Measurements from ENCODE around the gene GXYLT2.
"Not testable (repeated sequence)": the region's sequence is repeated elsewhere in the genome, so short reads cannot be mapped to it uniquely, and the experiment has no call there.

The GXYLT2 gene

DNA sequence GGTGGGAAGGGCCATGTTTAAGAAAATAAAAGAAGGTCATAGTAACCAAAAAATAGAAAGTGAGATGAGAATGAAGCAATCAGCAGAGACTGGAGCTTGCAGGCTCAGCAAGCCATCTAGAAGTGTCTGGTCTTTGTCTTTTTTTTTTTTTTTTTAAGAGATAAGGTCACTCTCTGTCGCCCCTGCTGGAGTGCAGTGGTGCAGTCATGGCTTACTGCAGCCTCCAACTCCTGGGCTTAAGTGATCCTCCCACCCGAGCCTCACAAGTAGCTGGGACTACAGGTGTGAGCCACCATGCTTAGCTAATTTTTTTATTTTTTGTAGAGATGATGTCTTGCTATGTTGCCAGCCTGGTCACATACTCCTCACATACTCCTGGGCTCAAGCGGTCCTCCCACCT, 36.2 kb downstream of the GXYLT2 start:
- TF ChIP-seq, protein P1, sequence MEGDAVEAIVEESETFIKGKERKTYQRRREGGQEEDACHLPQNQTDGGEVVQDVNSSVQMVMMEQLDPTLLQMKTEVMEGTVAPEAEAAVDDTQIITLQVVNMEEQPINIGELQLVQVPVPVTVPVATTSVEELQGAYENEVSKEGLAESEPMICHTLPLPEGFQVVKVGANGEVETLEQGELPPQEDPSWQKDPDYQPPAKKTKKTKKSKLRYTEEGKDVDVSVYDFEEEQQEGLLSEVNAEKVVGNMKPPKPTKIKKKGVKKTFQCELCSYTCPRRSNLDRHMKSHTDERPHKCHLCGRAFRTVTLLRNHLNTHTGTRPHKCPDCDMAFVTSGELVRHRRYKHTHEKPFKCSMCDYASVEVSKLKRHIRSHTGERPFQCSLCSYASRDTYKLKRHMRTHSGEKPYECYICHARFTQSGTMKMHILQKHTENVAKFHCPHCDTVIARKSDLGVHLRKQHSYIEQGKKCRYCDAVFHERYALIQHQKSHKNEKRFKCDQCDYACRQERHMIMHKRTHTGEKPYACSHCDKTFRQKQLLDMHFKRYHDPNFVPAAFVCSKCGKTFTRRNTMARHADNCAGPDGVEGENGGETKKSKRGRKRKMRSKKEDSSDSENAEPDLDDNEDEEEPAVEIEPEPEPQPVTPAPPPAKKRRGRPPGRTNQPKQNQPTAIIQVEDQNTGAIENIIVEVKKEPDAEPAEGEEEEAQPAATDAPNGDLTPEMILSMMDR (IDR thresholded peaks at IDR 0.05; ENCODE audit: borderline replicate concordance, extremely low read depth, low read length, poor library complexity, severe bottlenecking): peak; percentile 30
- TF ChIP-seq EZH2 (IDR thresholded peaks at IDR 0.05; ENCODE audit: borderline replicate concordance, low read depth, low read length, severe bottlenecking): no peak
- Histone ChIP-seq H3K79me2 (ENCODE audit: insufficient read depth, low read length) (peaks cover 29% of the 10 kb centered on the region; the same call in 1 of the 2 replicates), H2AFZ (ENCODE audit: low read depth, low read length) (no peak overlapping the region), H3K4me2 (ENCODE audit: insufficient read depth, low read length) (no peak overlapping the region), H3K9me3 (ENCODE audit: insufficient read depth, low read length, severe bottlenecking) (no peaks in the 10 kb centered on the region), H3K27me3 (ENCODE audit: insufficient read depth, low read length, poor library complexity) (no peaks in the 10 kb centered on the region), H4K20me1 (ENCODE audit: insufficient read depth, low read length) (no peaks in the 10 kb centered on the region), H3K9ac (ENCODE audit: low read depth, low read length) (no peak overlapping the region), H3K36me3 (ENCODE audit: insufficient read depth, low read length) (peaks cover 79% of the 10 kb centered on the region), H3K4me1 (ENCODE audit: insufficient read depth, low read length) (no peaks in the 10 kb centered on the region), H3K4me3 (ENCODE audit: low read depth in 1 of 2, low read length in 2 of 2) (no peak overlapping the region), H3K27ac (ENCODE audit: low read length) (no peak overlapping the region)
- ATAC-seq (ENCODE audit: insufficient read depth, low read depth) (peak; percentile 37; the same call in 1 of the 3 replicates), DNase-seq (peak; percentile 23)

GRCh38 chr3:72928781-72929735, 41.2 kb downstream of the GXYLT2 start:
- H3K4me1 ChIP-seq (ENCODE audit: insufficient read depth, low read length); H4K20me1 ChIP-seq (ENCODE audit: insufficient read depth, low read length); DNase-seq; H3K9ac ChIP-seq (ENCODE audit: low read depth, low read length); H3K27me3 ChIP-seq (ENCODE audit: insufficient read depth, low read length, poor library complexity); H3K9me3 ChIP-seq (ENCODE audit: insufficient read depth, low read length, severe bottlenecking); ATAC-seq (ENCODE audit: insufficient read depth, low read depth); H3K4me2 ChIP-seq (ENCODE audit: insufficient read depth, low read length); H3K4me3 ChIP-seq (ENCODE audit: low read depth in 1 of 2, low read length in 2 of 2); H2AFZ ChIP-seq (ENCODE audit: low read depth, low read length); H3K27ac ChIP-seq (ENCODE audit: low read length): not testable (repeated sequence)
- Histone ChIP-seq H3K36me3 (ENCODE audit: insufficient read depth, low read length) (peaks cover 73% of the 10 kb centered on the region), H3K79me2 (ENCODE audit: insufficient read depth, low read length) (peaks cover 27% of the 10 kb centered on the region; the same call in 1 of the 2 replicates)

DNA sequence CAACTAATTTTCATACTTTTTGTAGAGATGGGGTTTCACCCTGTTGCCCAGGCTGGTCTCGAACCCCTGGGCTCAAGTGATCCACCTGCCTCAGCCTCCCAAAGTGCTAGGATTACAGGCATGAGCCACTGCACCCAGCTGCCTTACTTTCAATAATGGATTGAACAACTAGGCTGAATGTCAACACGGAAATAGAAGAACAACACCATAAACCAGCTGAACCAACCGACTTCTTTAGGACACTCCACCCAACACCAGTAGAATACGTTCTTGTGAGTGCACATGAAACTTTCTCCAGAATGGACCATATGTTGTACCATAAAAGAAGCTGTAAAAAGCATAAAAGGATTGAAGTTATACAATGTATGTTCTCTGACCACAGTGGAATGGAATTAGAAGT, 42.9 kb downstream of the GXYLT2 start:
- H3K27me3 ChIP-seq (ENCODE audit: insufficient read depth, low read length, poor library complexity): no peaks in the 10 kb centered on the region
- H3K4me1 ChIP-seq (ENCODE audit: insufficient read depth, low read length): no peaks in the 10 kb centered on the region
- H2AFZ ChIP-seq (ENCODE audit: low read depth, low read length): no peak overlapping the region
- DNase-seq (no peak), ATAC-seq (ENCODE audit: insufficient read depth, low read depth) (no peak)
- H3K36me3 ChIP-seq (ENCODE audit: insufficient read depth, low read length): peaks cover 56% of the 10 kb centered on the region
- no peaks in the 10 kb centered on the region for H3K9me3 ChIP-seq (ENCODE audit: insufficient read depth, low read length, severe bottlenecking)
- H3K9ac ChIP-seq (ENCODE audit: low read depth, low read length): no peak overlapping the region
- no peak overlapping the region for H3K27ac ChIP-seq (ENCODE audit: low read length)
- peaks cover 28% of the 10 kb centered on the region; the same call in 1 of the 2 replicates for H3K79me2 ChIP-seq (ENCODE audit: insufficient read depth, low read length)
- TF ChIP-seq, protein P1 (IDR thresholded peaks at IDR 0.05; ENCODE audit: borderline replicate concordance, extremely low read depth, low read length, poor library complexity, severe bottlenecking): no peak
- no peak for TF ChIP-seq EZH2 (IDR thresholded peaks at IDR 0.05; ENCODE audit: borderline replicate concordance, low read depth, low read length, severe bottlenecking)
- no peaks in the 10 kb centered on the region for H4K20me1 ChIP-seq (ENCODE audit: insufficient read depth, low read length)
- no peak overlapping the region for H3K4me2 ChIP-seq (ENCODE audit: insufficient read depth, low read length)
- no peak overlapping the region for H3K4me3 ChIP-seq (ENCODE audit: low read depth in 1 of 2, low read length in 2 of 2)

GRCh38 chr3:72932416-72932815, 44.6 kb downstream of the GXYLT2 start:
- Histone ChIP-seq H2AFZ (ENCODE audit: low read depth, low read length) (no peak overlapping the region), H3K9ac (ENCODE audit: low read depth, low read length) (no peak overlapping the region), H3K9me3 (ENCODE audit: insufficient read depth, low read length, severe bottlenecking) (no peaks in the 10 kb centered on the region), H3K36me3 (ENCODE audit: insufficient read depth, low read length) (peaks cover 42% of the 10 kb centered on the region), H3K4me1 (ENCODE audit: insufficient read depth, low read length) (no peaks in the 10 kb centered on the region), H3K4me2 (ENCODE audit: insufficient read depth, low read length) (no peak overlapping the region), H3K27ac (ENCODE audit: low read length) (no peak overlapping the region), H4K20me1 (ENCODE audit: insufficient read depth, low read length) (no peaks in the 10 kb centered on the region), H3K79me2 (ENCODE audit: insufficient read depth, low read length) (peaks cover 26% of the 10 kb centered on the region; the same call in 1 of the 2 replicates), H3K4me3 (ENCODE audit: low read depth in 1 of 2, low read length in 2 of 2) (no peak overlapping the region), H3K27me3 (ENCODE audit: insufficient read depth, low read length, poor library complexity) (no peaks in the 10 kb centered on the region)
- no peak for DNase-seq
- no peak for TF ChIP-seq EZH2 (IDR thresholded peaks at IDR 0.05; ENCODE audit: borderline replicate concordance, low read depth, low read length, severe bottlenecking)
- TF ChIP-seq, protein P1 (IDR thresholded peaks at IDR 0.05; ENCODE audit: borderline replicate concordance, extremely low read depth, low read length, poor library complexity, severe bottlenecking): no peak
- no peak for ATAC-seq (ENCODE audit: insufficient read depth, low read depth)

Measured in DND-41 (cell line).